GM23338 (cell line): ENCODE results near the gene ACTMAP.

Experiments used
- CREB1 ChIP-seq: fragments of 250-450 bp; sonication (Bioruptor Pico); IDR thresholded peaks from 2 replicates; pipeline ENCODE4 v1.5.0; 2020; ENCODE audit warnings: low read depth, mild to moderate bottlenecking, moderate library complexity
- CTCF ChIP-seq, 2 experiments: fragments of 200-600 bp in 1 of 2; sonication (generic) in 1 of 2; conservative IDR thresholded peaks; 2 replicates each; pipeline versions ENCODE4 v1.5.1 to v1.6.1; 2016 to 2017; ENCODE audit warnings: antibody characterized with exemption in 2 of 2, low read depth in 2 of 2, mild to moderate bottlenecking in 2 of 2, moderate library complexity in 1 of 2
- ETS1 ChIP-seq: IDR thresholded peaks from 2 replicates; pipeline ENCODE4 v1.6.1; 2016; ENCODE audit warnings: antibody characterized with exemption
- EZH2 ChIP-seq: fragments of 200-600 bp; sonication (generic); IDR thresholded peaks from one replicate; pipeline ENCODE4 v1.8.0; 2017; ENCODE audit warnings: antibody characterized with exemption, mild to moderate bottlenecking, low read depth; ENCODE audit not compliant: unreplicated experiment
- EZH2phosphoT487 ChIP-seq: fragments of 200-600 bp; sonication (generic); IDR thresholded peaks from one replicate; pipeline ENCODE4 v1.8.1; 2018; ENCODE audit warnings: antibody characterized with exemption; ENCODE audit not compliant: unreplicated experiment
- JUNB ChIP-seq: IDR thresholded peaks from one replicate; pipeline ENCODE4 v1.6.1; 2016; ENCODE audit warnings: antibody characterized with exemption; ENCODE audit not compliant: unreplicated experiment
- NANOG ChIP-seq: IDR thresholded peaks from 2 replicates; pipeline ENCODE4 v1.6.1; 2016; ENCODE audit warnings: antibody characterized with exemption, borderline replicate concordance
- POLR2AphosphoS5 ChIP-seq: IDR thresholded peaks from 2 replicates; pipeline ENCODE4 v1.6.1; 2016; ENCODE audit warnings: antibody characterized with exemption, low read depth
- REST ChIP-seq: IDR thresholded peaks from one replicate; pipeline ENCODE4 v1.6.1; 2018; ENCODE audit warnings: antibody characterized with exemption; ENCODE audit not compliant: unreplicated experiment
- STAT1 ChIP-seq: IDR thresholded peaks from one replicate; pipeline ENCODE4 v1.6.1; 2016; ENCODE audit warnings: antibody characterized with exemption; ENCODE audit not compliant: unreplicated experiment
- ZNF114 ChIP-seq: fragments of 250-450 bp; sonication (Bioruptor Pico); IDR thresholded peaks from 2 replicates; pipeline ENCODE4 v1.5.0; 2020; ENCODE audit warnings: mild to moderate bottlenecking, moderate library complexity
- ZNF331 ChIP-seq: fragments of 250-450 bp; sonication (Bioruptor Pico); IDR thresholded peaks from 2 replicates; pipeline ENCODE4 v1.5.0; 2020; ENCODE audit warnings: low read depth, mild to moderate bottlenecking, moderate library complexity
- ZNF462 ChIP-seq: fragments of 250-450 bp; sonication (Bioruptor Pico); IDR thresholded peaks from 2 replicates; pipeline ENCODE4 v1.5.0; 2020; ENCODE audit warnings: mild to moderate bottlenecking, moderate library complexity

- TF ChIP-seq CTCF (conservative IDR thresholded peaks at IDR 0.05; ENCODE audit: low read depth in 2 of 2) = no peak
- no peak for TF ChIP-seq POLR2AphosphoS5
- no peak for TF ChIP-seq EZH2
- TF ChIP-seq JUNB = no peak
- TF ChIP-seq ETS1 = no peak
- TF ChIP-seq REST = no peak
- no peak for TF ChIP-seq CREB1 (CRISPR knock-in tag)
- TF ChIP-seq EZH2phosphoT487 = no peak
- no peak for TF ChIP-seq ZNF114
- no peak for TF ChIP-seq NANOG
- no peak for TF ChIP-seq ZNF331
- TF ChIP-seq STAT1 = no peak
- TF ChIP-seq ZNF462 (CRISPR knock-in tag) = no peak
Observed at GRCh38 chr19:40700083-40700482, 50.2 kb downstream of the ACTMAP start.
